ENCODE measurements around the gene ANTXR2.

Gene ANTXR2

GRCh38 chr4:79979785-79980437, 93.1 kb downstream of the ANTXR2 start:
- DNase-seq, result no peak

- DNase-seq, result no peak
These were observed 95.7 kb downstream of the ANTXR2 start for GRCh38 chr4:79977131-79977840.

GRCh38 chr4:79964400-79965211, 108.4 kb downstream of the ANTXR2 start:
- no peak for DNase-seq

- DNase-seq, result no peak
These were observed 109.0 kb downstream of the ANTXR2 start for GRCh38 chr4:79964020-79964399.

GRCh38 chr4:79959652-79960051, 113.4 kb downstream of the ANTXR2 start:
- DNase-seq, result no peak

- DNase-seq, result no peak
These were observed 114.4 kb downstream of the ANTXR2 start for GRCh38 chr4:79958466-79959264.

- DNase-seq, result no peak
These were observed 123.9 kb downstream of the ANTXR2 start for GRCh38 chr4:79949178-79949577.

- no peak for DNase-seq
These were observed 124.3 kb downstream of the ANTXR2 start for GRCh38 chr4:79948739-79949138.

- DNase-seq, result no peak
These were observed 124.8 kb downstream of the ANTXR2 start for GRCh38 chr4:79948261-79948660.

- no peak for DNase-seq
These were observed 125.6 kb downstream of the ANTXR2 start for GRCh38 chr4:79947386-79947785.

GRCh38 chr4:79935274-79935673, 137.8 kb downstream of the ANTXR2 start:
- DNase-seq, result no peak

GRCh38 chr4:79934660-79935059, 138.4 kb downstream of the ANTXR2 start:
- DNase-seq, result no peak

GRCh38 chr4:79927931-79928330, 145.1 kb downstream of the ANTXR2 start:
- DNase-seq, result no peak

GRCh38 chr4:79923281-79923680, 149.7 kb downstream of the ANTXR2 start:
- DNase-seq, result no peak

- no peak for DNase-seq
These were observed 151.0 kb downstream of the ANTXR2 start for GRCh38 chr4:79922011-79922410.

- no peak for DNase-seq
These were observed 152.7 kb downstream of the ANTXR2 start for GRCh38 chr4:79920163-79920853.

- no peak for DNase-seq
These were observed 154.7 kb downstream of the ANTXR2 start for GRCh38 chr4:79918292-79918691.

GRCh38 chr4:79917246-79917645, 155.8 kb downstream of the ANTXR2 start:
- DNase-seq, result no peak

GRCh38 chr4:79915246-79915645, 157.8 kb downstream of the ANTXR2 start:
- no peak for DNase-seq

- no peak for DNase-seq
These were observed 159.4 kb downstream of the ANTXR2 start for GRCh38 chr4:79913581-79913980.

- no peak for DNase-seq
These were observed 166.0 kb downstream of the ANTXR2 start for GRCh38 chr4:79907001-79907400.

GRCh38 chr4:79906303-79906702, 166.7 kb downstream of the ANTXR2 start:
- DNase-seq, result no peak
